Measurements from ENCODE around the gene TNFSF13. TPM values are rescaled to one million over a fixed set of nuclear protein-coding genes. Genes with fewer than 3 reads are reported as not detected.

TNFSF13 gene
- total RNA-seq, 4 donors from 2014 or later, result 7.6 to 30.6 (median 17.6) TPM

GRCh38 chr17:7563115-7563869 lies 4.7 kb downstream of the TNFSF13 start:
- 86 to 87% methylated on average over 29 to 30 of the region's 30 CpGs for WGBS, 2 donors
- no peak for DNase-seq (ENCODE audit: low spot score in 2 of 2)
- no peak overlapping the region for H3K4me3 ChIP-seq (ENCODE audit: low read depth, poor library complexity, severe bottlenecking)
- TF ChIP-seq POLR2A (IDR thresholded peaks at IDR 0.05) (no peak), CTCF (IDR thresholded peaks at IDR 0.05) (no peak)
- intact Hi-C loops (cut with DNase I; ENCODE audit: low total_unique reads), result loop anchor here (10.0 kb wide), 1 partner anchor 128 kb away; the partner anchor contains the start of genes FGF11 and TMEM102

GRCh38 chr17:7569571-7569970 lies 11.0 kb downstream of the TNFSF13 start:
- WGBS, 2 donors, result 84 to 85% methylated on average over 5 of the region's 5 CpGs
- DNase-seq (ENCODE audit: low spot score in 2 of 2), result no peak
- intact Hi-C loops (cut with DNase I; ENCODE audit: low total_unique reads), result loop anchor here (10.0 kb wide), 1 partner anchor 135 kb away; the partner anchor contains the start of genes FGF11 and TMEM102
- no peak overlapping the region for H3K4me3 ChIP-seq (ENCODE audit: low read depth, poor library complexity, severe bottlenecking)
- no peak for TF ChIP-seq POLR2A (IDR thresholded peaks at IDR 0.05)

GRCh38 chr17:7570351-7570750 lies 11.8 kb downstream of the TNFSF13 start:
- WGBS, 2 donors, result 93 to 95% methylated on average over 10 of the region's 10 CpGs
- TF ChIP-seq POLR2A (IDR thresholded peaks at IDR 0.05) (no peak), CTCF (IDR thresholded peaks at IDR 0.05) (no peak)
- intact Hi-C loops (cut with DNase I; ENCODE audit: low total_unique reads), result loop anchor here (5.0 kb wide), 1 partner anchor 538 kb away; no protein-coding TSS in a partner anchor
- no peak for DNase-seq (ENCODE audit: low spot score in 2 of 2)
- no peak overlapping the region for H3K4me3 ChIP-seq (ENCODE audit: low read depth, poor library complexity, severe bottlenecking)

GRCh38 chr17:7572338-7572587 lies 13.7 kb downstream of the TNFSF13 start:
- no peak for DNase-seq (ENCODE audit: low spot score in 2 of 2)
- intact Hi-C loops (cut with DNase I; ENCODE audit: low total_unique reads), result loop anchor here (5.0 kb wide), 1 partner anchor 540 kb away; no protein-coding TSS in a partner anchor

GRCh38 chr17:7572588-7573323 lies 14.2 kb downstream of the TNFSF13 start:
- peak; percentile 99 to 100 for DNase-seq (ENCODE audit: low spot score in 2 of 2)
- WGBS, 2 donors, result 1% methylated on average over 44 to 49 of the region's 73 CpGs
- peak overlapping the region; percentile 100 for H3K4me3 ChIP-seq (ENCODE audit: low read depth, poor library complexity, severe bottlenecking)
- intact Hi-C loops (cut with DNase I; ENCODE audit: low total_unique reads), result loop anchor here (5.0 kb wide), 1 partner anchor 540 kb away; no protein-coding TSS in a partner anchor
- no peak for TF ChIP-seq CTCF (IDR thresholded peaks at IDR 0.05)
- peak in 1 of 2 donors; percentile 95 for TF ChIP-seq POLR2A (IDR thresholded peaks at IDR 0.05)

More at GRCh38 chr17:7572338-7572587, 13.7 kb downstream of the TNFSF13 start:
- WGBS, 2 donors, result 1 to 2% methylated on average over 11 of the region's 11 CpGs
- no peak for TF ChIP-seq POLR2A (IDR thresholded peaks at IDR 0.05)
- no peak for TF ChIP-seq CTCF (IDR thresholded peaks at IDR 0.05)
- peak overlapping the region; percentile 12 for H3K4me3 ChIP-seq (ENCODE audit: low read depth, poor library complexity, severe bottlenecking)
